HG03025 (cell line): Measurements from ENCODE around the gene CABS1.

Source experiments
- ATAC-seq: cut with Tn5 transposase; IDR thresholded peaks from one replicate; pipeline ENCODE4 v1.9.1; 2021; ENCODE audit warnings: mild to moderate bottlenecking, moderate library complexity; ENCODE audit not compliant: unreplicated experiment, low FRiP score

Gene CABS1

DNA sequence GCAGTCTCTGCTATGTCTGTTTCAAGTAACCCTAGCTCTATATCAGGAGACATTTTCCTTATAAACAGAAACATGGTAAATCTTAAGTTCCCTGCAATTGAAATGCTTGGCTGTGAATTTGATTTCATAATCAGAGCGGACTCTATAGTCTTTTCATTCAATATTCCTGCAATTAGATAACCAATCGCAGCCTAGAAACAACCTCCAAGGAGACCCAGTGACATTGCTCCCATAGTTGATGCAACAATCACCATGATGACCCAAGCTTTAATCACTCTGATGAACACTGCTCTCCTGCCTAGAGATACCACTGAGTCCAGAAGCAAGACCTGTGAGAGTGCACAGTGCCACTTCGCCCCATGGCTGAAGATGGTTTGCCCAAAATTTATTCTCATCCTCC, at the start of gene CABS1:
Gene CABS1, plus strand, starts transcription at position 301 of the 400 bp plus-strand sequence. Its CDS starts 59 bp downstream, at position 360.
- ATAC-seq, result no peak

GRCh38 chr4:70288651-70289050, 46.1 kb upstream of the CABS1 start:
- ATAC-seq, result no peak

DNA sequence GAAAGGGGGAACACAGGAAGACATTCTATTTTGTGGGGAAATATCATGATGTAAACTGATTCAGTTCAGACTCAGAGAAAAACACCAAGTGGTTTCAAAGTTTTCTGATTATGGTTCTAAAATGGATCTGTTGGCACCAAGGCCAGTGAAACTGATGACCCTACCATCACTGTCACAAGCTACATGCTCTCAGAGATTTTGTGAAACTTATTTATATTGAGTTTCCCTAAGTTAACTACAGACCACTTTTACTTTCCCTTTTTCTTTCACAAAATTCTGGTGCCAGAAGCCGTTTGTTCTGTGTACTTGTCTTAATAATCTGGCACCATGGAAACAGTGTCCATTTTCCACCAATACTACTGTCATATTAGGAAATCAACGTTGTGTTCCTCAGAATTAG, 43.4 kb upstream of the CABS1 start:
- no peak for ATAC-seq

GRCh38 chr4:70297576-70297975, 37.2 kb upstream of the CABS1 start:
- no peak for ATAC-seq

- no peak for ATAC-seq
These were observed 36.7 kb upstream of the CABS1 start for GRCh38 chr4:70298051-70298450.

GRCh38 chr4:70299643-70300042, 35.1 kb upstream of the CABS1 start:
- ATAC-seq, result no peak

DNA sequence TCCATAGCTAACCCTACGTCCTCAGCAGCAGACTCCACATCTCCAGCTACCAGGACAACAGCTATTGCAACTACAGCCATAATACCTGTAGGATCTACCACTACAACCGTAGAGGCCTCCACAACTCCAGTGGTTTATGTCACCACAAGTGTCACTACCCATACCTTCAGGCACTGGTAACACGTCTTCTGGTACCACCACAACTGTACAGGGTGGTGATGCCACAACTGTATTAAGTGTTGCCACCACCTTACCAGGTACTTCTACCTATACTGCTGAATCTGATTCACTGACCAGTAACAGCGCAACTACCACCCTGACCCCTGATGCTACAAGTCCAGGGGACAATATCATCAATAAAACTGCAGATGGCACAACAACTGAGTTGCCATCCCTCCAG, 34.6 kb upstream of the CABS1 start:
- ATAC-seq, result no peak

DNA sequence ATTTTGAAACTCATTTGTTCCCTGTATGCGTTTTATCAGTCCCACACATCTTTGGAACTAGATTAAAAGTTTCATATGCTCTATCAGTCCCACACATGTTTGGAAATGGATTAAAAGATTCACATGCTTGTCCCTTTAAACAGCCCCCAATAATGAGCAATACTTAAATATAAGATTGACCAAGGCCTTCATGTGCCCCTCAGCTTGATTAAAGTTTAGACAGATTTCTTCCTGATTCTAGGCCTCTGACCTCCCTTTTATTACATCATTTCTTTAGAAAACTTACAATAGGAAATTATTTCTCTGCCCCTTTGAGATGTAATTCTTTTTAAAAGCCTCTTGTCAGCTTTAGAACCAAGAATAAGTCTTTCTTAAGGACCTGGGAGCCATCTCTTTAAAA, 31.7 kb upstream of the CABS1 start:
- no peak for ATAC-seq

- no peak for ATAC-seq
These were observed 29.2 kb upstream of the CABS1 start for GRCh38 chr4:70305601-70306000.

DNA sequence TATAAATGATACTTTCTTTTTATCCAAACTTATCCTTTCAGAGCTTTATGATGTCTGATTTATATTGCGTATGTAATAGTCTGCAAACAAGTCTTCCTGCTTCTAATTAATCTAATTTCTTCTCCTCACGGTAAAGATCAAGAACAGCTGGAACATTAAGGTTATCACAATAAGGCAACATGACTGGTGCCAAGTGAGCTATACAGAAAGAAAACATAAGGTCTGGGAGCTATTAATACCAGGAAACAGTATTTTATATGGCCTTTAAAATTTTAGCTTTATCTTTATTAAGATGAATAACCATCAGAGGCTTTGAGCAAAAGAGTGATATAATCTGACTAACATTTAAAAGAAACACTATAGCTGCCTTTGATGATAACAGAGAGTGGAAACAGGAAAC, 28.7 kb upstream of the CABS1 start:
- ATAC-seq, result no peak

GRCh38 chr4:70313736-70314135, 21.0 kb upstream of the CABS1 start:
- ATAC-seq, result no peak

GRCh38 chr4:70315928-70316327, 18.9 kb upstream of the CABS1 start:
- no peak for ATAC-seq

DNA sequence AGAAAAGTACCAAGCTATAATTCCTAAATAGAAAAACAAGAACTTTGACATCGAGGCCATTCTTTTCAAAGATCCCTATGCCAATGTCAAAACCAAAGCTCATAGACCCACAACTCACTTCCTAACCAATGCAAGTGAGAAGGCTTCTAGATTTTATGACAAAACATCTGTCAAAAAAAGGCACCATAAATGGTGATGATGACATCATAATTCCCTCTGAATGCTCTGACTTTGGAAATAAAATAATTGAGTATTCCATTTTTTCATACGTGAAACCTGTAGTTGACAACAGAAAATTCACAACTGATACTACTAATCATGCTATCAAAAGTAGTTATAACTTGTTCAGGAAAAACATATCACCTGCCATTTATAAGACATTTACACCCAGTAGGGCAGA, 8.7 kb upstream of the CABS1 start:
- no peak for ATAC-seq

DNA sequence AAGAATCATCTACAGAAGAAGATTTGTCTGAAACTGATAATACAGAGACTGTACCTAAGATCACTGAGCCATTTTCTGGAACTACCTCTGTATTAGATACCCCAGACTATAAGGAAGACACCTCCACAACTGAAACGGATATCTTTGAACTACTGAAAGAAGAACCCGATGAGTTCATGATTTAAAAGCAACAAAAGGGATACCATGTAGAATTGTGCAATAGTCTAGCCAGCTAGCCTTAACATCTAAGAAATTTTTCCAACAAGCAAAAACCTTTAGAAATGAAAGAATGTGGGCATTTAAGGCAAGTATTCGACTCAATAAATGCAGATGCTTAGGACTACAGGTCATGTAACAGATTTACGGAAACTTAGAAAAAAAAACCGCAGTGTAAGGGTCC, 1.3 kb downstream of the CABS1 start:
- no peak for ATAC-seq

DNA sequence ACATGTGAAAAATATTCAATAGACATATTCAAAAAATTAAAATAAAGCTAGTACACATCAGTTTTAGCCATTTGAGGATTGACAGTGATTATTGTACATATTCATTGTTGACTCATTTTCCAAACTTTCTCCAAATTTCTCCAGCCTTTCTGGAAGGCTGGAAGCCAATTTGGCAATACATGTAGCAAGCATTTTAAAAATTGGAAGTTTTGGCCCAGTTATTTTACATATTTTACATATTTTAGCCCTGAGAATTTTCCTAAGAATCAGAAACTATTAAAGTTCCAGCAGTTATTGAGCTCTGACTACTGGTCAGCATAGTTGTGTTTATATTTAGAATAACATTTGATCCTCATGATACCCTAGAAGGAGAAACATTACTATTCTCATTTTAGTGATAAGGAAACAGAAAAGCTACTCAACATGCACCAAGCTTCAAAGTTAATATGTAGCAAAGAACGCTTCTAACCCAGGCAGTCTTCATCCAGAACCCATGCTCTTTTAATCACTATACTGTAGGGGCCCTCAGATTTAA, 3.2 kb downstream of the CABS1 start:
- ATAC-seq, result no peak

DNA sequence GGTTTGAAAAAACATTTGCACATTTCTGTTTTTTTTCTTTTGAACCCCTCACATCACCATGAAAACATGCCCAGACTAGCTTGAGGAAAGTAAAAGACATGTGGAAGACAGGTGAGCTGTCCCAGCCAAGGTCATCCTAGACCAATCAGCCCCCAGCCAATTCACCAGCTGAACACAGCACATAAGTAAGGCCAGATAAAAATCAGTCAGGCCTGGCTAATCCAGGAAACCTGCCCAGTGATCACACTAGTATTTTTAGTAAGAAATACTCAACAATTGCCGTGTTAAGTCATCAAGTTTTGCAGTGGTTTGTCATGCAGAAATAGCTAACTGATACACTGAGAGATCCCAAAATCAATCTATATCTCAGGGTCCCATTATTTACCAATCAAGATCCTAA, 21.4 kb downstream of the CABS1 start:
- ATAC-seq, result no peak

DNA sequence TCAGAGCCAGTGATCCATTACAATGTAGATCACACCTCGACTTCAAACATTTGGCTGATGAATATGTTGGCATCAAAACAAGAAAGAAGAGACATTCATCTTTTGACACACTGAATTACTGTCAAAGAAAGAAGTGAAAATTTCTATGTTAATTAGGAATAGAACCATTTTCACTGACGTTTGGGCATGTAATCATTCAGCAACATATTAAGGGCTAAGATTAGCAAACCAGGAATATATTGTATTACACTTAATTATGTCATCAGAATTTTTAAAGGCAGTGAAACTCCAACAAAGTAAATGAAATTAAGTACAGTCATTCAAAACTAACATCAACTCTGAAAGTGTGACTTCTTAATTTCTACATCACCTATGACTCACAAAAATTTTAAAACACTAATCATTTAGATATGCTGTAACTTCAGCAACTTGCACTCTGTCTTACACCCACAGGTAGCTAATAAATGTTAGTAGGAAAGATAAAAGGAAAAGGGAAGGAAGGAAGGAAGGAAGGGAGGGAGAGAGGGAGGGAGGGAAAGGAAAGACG, 24.4 kb downstream of the CABS1 start:
- ATAC-seq, result no peak

DNA sequence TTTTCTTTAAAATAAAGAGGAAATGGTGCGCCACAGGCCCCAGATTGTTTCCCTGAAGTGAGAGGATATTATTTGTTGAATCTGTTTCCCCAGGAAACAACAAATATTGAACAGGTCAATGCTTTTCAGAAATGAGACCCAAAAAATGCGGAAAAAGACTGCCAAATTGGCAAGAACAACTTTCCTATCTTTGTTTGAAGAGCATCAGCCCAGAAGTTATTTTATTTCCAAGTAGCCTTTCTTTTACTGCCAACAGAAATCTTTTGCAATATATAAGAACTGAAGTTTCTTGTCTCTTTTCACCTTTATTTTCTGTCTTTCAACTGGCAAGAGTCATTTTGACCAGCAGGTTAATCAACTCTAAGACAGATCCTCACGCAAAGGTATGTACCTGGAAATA, 25.7 kb downstream of the CABS1 start, which contains the start of gene SMR3A:
Gene SMR3A, plus strand, starts transcription at position 301 of the 400 bp plus-strand sequence. CDS start 1,356 bp downstream, outside the sequence.
- ATAC-seq, result no peak

DNA sequence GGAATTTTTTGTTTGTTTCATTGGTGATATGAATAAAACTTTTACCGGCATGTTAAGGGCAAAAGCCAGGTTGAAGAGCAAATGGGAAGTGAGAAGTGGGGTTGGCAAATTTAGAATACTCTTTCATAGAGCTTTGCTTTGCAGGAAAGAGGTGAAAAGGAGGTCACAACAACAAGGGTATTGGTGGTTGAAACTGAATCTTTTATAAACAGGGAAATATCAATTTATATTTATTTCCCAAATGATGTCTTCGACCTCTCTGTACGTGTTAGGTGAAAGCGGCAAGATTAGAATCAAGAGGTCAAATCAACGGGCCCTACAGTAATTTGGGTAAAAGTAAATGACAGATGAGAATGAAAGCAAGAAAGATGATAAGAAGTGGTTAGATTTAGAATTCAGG, 29.2 kb downstream of the CABS1 start:
- no peak for ATAC-seq

GRCh38 chr4:70365479-70365878, 30.7 kb downstream of the CABS1 start:
- no peak for ATAC-seq

DNA sequence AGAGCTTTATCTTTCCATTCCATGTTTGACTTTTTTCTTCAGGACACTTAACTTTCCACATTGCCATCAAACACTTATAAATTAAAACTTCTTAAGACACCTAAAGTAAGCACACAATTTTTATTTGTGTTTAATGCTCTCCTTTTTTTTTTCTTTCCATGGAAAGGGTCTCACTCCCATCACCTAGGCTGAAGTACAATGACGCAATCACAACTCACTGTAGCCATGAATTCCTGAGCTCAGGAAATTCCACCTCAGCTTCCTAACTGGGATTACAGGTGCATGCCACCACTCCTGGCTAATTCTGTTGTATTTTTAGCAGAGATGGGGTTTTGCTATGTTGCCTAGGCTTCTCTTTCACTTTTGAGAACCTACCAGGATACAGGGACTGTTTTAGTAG, 33.0 kb downstream of the CABS1 start:
- no peak for ATAC-seq

DNA sequence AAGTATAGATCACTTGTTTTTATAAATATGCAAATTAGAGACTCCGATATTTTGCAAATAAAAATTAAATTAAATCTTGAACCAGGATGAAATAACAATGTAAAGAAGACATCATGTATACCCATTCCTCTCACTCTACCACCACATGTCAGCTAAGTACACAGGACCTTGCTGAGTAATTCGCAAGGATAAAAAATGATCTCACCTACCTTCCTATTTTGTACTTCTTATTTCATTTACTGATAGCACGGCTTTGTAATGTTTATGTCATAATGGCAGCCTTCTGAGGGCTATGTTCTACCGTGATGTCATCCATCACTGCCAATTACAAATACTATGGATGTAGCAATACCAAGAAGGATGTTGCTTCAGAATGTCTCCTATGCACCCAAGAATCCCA, 37.2 kb downstream of the CABS1 start:
- ATAC-seq, result no peak

DNA sequence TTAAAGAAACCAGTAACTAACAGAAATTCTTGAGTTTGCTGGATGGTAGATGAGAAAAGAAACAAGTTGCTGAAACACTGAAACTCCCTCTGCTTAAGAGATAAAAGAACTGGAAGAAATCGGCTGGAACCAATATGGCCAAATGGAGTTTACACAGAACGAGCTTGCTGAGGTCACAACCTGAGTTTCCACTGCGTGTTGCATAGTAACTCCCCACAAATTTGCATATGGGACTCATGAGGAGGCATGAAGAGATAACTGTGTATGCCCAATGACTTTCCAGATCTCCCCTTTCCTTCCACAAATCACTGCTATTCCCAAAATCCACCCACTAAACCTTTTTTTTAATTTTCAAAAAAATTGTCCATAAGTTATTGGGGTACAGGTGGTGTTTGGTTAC, 38.0 kb downstream of the CABS1 start:
- ATAC-seq, result no peak
